WTC11 (cell line): ENCODE data around the gene GLT8D1.

Experiments
- CTCF ChIP-seq: fragments of 200-600 bp; IDR thresholded peaks from 2 replicates; pipeline ENCODE4 v1.8.0; 2022; ENCODE audit warnings: antibody characterized with exemption
- JUN ChIP-seq: sonication (generic); formaldehyde crosslinking; IDR thresholded peaks from 2 replicates; pipeline ENCODE4 v1.8.0; 2023; ENCODE audit warnings: mild to moderate bottlenecking, missing genetic modification reagents
- SMAD4 ChIP-seq: sonication (generic); formaldehyde crosslinking; IDR thresholded peaks from 2 replicates; pipeline ENCODE4 v1.8.0; 2022; ENCODE audit warnings: mild to moderate bottlenecking, missing genetic modification reagents

- no peak for TF ChIP-seq CTCF
- TF ChIP-seq SMAD4: no peak
- TF ChIP-seq JUN (CRISPR knock-in tag): no peak
Observed at GRCh38 chr3:52685285-52685708, 20.3 kb downstream of the GLT8D1 start.
